HEK293 (cell line): Measurements from ENCODE around the gene ATP6V0A4.

Source experiments
- FEZF1 ChIP-seq: fragments of 450-650 bp; formaldehyde crosslinking; IDR thresholded peaks from 2 replicates; pipeline ENCODE4 v1.5.1; 2016; ENCODE audit warnings: missing biosample characterization, missing genetic modification characterization
- TRIM28 ChIP-seq: IDR thresholded peaks from 2 replicates; pipeline ENCODE4 v1.6.1; 2011; ENCODE audit warnings: low read length, control low read depth, borderline replicate concordance
- ZNF292 ChIP-seq: fragments of 450-650 bp; formaldehyde crosslinking; IDR thresholded peaks from 2 replicates; pipeline ENCODE4 v1.5.1; 2016; ENCODE audit warnings: low read depth, missing biosample characterization, missing genetic modification characterization, borderline replicate concordance
- ZNF501 ChIP-seq: fragments of 450-650 bp; formaldehyde crosslinking; IDR thresholded peaks from 2 replicates; pipeline ENCODE4 v1.5.1; 2016; ENCODE audit warnings: missing biosample characterization, missing genetic modification characterization
- TF ChIP-seq, protein P1 (sequence below): fragments of 450-650 bp; formaldehyde crosslinking; IDR thresholded peaks from 2 replicates; pipeline ENCODE4 v1.5.1; 2017; ENCODE audit warnings: missing biosample characterization, missing genetic modification characterization
- TF ChIP-seq, protein P2 (sequence below): fragments of 450-650 bp; formaldehyde crosslinking; conservative IDR thresholded peaks from 2 replicates; pipeline ENCODE4 v1.5.1; 2016; ENCODE audit warnings: low read depth, missing biosample characterization, missing genetic modification characterization
- TF ChIP-seq, protein P3 (sequence below): IDR thresholded peaks from 2 replicates; pipeline ENCODE4 v1.6.1; 2011; ENCODE audit warnings: mild to moderate bottlenecking, low read depth, low read length, borderline replicate concordance
- TF ChIP-seq, protein P4 (sequence below): fragments of 450-650 bp; IDR thresholded peaks from 2 replicates; pipeline ENCODE4 v1.5.1; 2018; ENCODE audit warnings: missing biosample characterization, mild to moderate bottlenecking, missing genetic modification characterization

DNA sequence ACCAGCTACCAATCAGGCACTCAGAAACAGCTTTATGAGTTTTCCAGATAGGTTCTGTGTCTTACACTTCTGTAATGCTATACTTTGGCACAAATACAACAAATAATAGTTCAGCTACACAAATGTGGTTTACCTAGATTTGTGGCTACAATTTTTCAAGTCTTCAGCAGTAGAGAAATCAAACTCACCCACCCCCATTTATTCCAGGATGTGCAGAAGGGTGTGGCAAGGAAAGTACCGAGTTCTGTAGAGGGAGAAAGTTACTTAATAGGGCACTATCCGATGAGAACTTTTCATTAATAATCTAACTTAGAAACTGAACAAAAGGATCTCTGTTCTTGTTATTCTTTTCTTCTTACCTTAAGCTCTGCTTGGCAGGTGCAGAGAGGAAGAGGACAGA lies 30.3 kb upstream of the ATP6V0A4 start:
- TF ChIP-seq ZNF292 (no peak), ZNF501 (tag by site-specific recombination) (no peak), FEZF1 (tag by site-specific recombination) (no peak), TRIM28 (no peak)
- TF ChIP-seq, protein P1, sequence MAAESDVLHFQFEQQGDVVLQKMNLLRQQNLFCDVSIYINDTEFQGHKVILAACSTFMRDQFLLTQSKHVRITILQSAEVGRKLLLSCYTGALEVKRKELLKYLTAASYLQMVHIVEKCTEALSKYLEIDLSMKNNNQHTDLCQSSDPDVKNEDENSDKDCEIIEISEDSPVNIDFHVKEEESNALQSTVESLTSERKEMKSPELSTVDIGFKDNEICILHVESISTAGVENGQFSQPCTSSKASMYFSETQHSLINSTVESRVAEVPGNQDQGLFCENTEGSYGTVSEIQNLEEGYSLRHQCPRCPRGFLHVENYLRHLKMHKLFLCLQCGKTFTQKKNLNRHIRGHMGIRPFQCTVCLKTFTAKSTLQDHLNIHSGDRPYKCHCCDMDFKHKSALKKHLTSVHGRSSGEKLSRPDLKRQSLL (tag by site-specific recombination), result no peak
- TF ChIP-seq, protein P2, sequence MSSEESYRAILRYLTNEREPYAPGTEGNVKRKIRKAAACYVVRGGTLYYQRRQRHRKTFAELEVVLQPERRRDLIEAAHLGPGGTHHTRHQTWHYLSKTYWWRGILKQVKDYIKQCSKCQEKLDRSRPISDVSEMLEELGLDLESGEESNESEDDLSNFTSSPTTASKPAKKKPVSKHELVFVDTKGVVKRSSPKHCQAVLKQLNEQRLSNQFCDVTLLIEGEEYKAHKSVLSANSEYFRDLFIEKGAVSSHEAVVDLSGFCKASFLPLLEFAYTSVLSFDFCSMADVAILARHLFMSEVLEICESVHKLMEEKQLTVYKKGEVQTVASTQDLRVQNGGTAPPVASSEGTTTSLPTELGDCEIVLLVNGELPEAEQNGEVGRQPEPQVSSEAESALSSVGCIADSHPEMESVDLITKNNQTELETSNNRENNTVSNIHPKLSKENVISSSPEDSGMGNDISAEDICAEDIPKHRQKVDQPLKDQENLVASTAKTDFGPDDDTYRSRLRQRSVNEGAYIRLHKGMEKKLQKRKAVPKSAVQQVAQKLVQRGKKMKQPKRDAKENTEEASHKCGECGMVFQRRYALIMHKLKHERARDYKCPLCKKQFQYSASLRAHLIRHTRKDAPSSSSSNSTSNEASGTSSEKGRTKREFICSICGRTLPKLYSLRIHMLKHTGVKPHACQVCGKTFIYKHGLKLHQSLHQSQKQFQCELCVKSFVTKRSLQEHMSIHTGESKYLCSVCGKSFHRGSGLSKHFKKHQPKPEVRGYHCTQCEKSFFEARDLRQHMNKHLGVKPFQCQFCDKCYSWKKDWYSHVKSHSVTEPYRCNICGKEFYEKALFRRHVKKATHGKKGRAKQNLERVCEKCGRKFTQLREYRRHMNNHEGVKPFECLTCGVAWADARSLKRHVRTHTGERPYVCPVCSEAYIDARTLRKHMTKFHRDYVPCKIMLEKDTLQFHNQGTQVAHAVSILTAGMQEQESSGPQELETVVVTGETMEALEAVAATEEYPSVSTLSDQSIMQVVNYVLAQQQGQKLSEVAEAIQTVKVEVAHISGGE (tag by site-specific recombination), result no peak
- TF ChIP-seq, protein P3, sequence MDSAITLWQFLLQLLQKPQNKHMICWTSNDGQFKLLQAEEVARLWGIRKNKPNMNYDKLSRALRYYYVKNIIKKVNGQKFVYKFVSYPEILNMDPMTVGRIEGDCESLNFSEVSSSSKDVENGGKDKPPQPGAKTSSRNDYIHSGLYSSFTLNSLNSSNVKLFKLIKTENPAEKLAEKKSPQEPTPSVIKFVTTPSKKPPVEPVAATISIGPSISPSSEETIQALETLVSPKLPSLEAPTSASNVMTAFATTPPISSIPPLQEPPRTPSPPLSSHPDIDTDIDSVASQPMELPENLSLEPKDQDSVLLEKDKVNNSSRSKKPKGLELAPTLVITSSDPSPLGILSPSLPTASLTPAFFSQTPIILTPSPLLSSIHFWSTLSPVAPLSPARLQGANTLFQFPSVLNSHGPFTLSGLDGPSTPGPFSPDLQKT, result no peak
- TF ChIP-seq, protein P4, sequence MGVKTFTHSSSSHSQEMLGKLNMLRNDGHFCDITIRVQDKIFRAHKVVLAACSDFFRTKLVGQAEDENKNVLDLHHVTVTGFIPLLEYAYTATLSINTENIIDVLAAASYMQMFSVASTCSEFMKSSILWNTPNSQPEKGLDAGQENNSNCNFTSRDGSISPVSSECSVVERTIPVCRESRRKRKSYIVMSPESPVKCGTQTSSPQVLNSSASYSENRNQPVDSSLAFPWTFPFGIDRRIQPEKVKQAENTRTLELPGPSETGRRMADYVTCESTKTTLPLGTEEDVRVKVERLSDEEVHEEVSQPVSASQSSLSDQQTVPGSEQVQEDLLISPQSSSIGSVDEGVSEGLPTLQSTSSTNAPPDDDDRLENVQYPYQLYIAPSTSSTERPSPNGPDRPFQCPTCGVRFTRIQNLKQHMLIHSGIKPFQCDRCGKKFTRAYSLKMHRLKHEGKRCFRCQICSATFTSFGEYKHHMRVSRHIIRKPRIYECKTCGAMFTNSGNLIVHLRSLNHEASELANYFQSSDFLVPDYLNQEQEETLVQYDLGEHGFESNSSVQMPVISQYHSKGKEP, result no peak
